Fibroblast of lung (primary cell): ENCODE measurements around the gene HIGD2B. TPM values are rescaled to one million over a fixed set of nuclear protein-coding genes. Genes with fewer than 3 reads are reported as not detected.

ENCODE experiments used
- DNase-seq, 2 donors: peaks; one replicate each; pipeline versions ENCODE4 v3.0.0 to v3.0.0-alpha.2; 2010; ENCODE audit warnings: low read depth in 2 of 2
- H2AFZ ChIP-seq: 2 replicates; pipeline ENCODE4 v1.5.1; 2012; ENCODE audit warnings: low read length, control low read depth, inconsistent platforms
- H3K27ac ChIP-seq: 2 replicates; pipeline ENCODE4 v1.5.1; 2011; ENCODE audit warnings: low read length, control low read depth; ENCODE audit not compliant: insufficient read depth
- H3K27me3 ChIP-seq: 2 replicates; pipeline ENCODE4 v1.5.1; 2011; ENCODE audit warnings: mild to moderate bottlenecking, low read length; ENCODE audit not compliant: control insufficient read depth, insufficient read depth
- H3K36me3 ChIP-seq: 2 replicates; pipeline ENCODE4 v1.5.1; 2011; ENCODE audit warnings: low read length; ENCODE audit not compliant: control insufficient read depth, insufficient read depth
- H3K4me1 ChIP-seq: 2 replicates; pipeline ENCODE4 v1.5.1; 2011; ENCODE audit warnings: low read length; ENCODE audit not compliant: control insufficient read depth, insufficient read depth; ENCODE audit errors: extremely low read depth
- H3K4me2 ChIP-seq: 2 replicates; pipeline ENCODE4 v1.5.1; 2011; ENCODE audit warnings: low read length, control low read depth; ENCODE audit not compliant: insufficient read depth; ENCODE audit errors: extremely low read depth
- H3K4me3 ChIP-seq, 4 experiments: fragments of 200-600 bp in 1 of 4; sonication (generic) in 1 of 4; replicated peaks in 1 of 4; 2 replicates each; pipeline ENCODE4 v1.5.1; 2011 to 2016; ENCODE audit warnings: low read length in 4 of 4, low read depth in 3 of 4, mild to moderate bottlenecking in 3 of 4, control low read depth in 2 of 4, inconsistent platforms in 1 of 4, mixed read lengths in 1 of 4; ENCODE audit not compliant: insufficient read depth in 1 of 4; ENCODE audit errors: control extremely low read depth in 1 of 4
- H3K79me2 ChIP-seq: 2 replicates; pipeline ENCODE4 v1.5.1; 2012; ENCODE audit warnings: mild to moderate bottlenecking, low read length, inconsistent platforms; ENCODE audit not compliant: control insufficient read depth, insufficient read depth
- H3K9ac ChIP-seq: 2 replicates; pipeline ENCODE4 v1.5.1; 2011; ENCODE audit warnings: mild to moderate bottlenecking, low read length, control low read depth; ENCODE audit not compliant: insufficient read depth
- H3K9me3 ChIP-seq: 2 replicates; pipeline ENCODE4 v1.5.1; 2012; ENCODE audit warnings: low read depth, low read length; ENCODE audit not compliant: control insufficient read depth, insufficient read depth
- H4K20me1 ChIP-seq: 2 replicates; pipeline ENCODE4 v1.5.1; 2011; ENCODE audit warnings: low read length; ENCODE audit not compliant: control insufficient read depth, insufficient read depth; ENCODE audit errors: extremely low read depth
- CTCF ChIP-seq, 2 donors: IDR thresholded peaks in 1 of 2; conservative IDR thresholded peaks in 1 of 2; 1 replicate in 1 of 2; 2 replicates in 1 of 2; pipeline ENCODE4 v1.5.1; 2011 to 2012; ENCODE audit warnings: low read length in 2 of 2, control low read depth in 1 of 2, inconsistent platforms in 1 of 2, low read depth in 1 of 2, mild to moderate bottlenecking in 1 of 2
- EZH2 ChIP-seq: IDR thresholded peaks from 2 replicates; pipeline ENCODE4 v1.5.1; 2012; ENCODE audit warnings: low read length, control low read depth, mild to moderate bottlenecking; ENCODE audit errors: missing control alignments
- polyA minus RNA-seq: library from RNA; depleted of rRNA, polyadenylated mRNA; stranded (reverse); fragments of >200 nt; gene quantifications from 2 replicates; pipeline ENCODE4 v1.2.3, GENCODE V29; 2011; ENCODE audit warnings: low replicate concordance
- polyA plus RNA-seq, 2 donors: library from polyadenylated mRNA; depleted of rRNA in 1 of 2; stranded (reverse) in 1 of 2; unstranded in 1 of 2; fragments of >200 nt; gene quantifications; 2 replicates each; pipeline ENCODE4 v1.2.1, GENCODE V29; 2011 to 2012; ENCODE audit warnings: missing spikeins in 1 of 2
- total RNA-seq: library from RNA; depleted of rRNA; stranded (reverse); fragments of >200 nt; gene quantifications from 2 replicates; pipeline ENCODE4 v1.2.1, GENCODE V29; 2014

HIGD2B gene
- total RNA-seq (0.26 TPM in 1 of 2 replicates, not detected in the other), polyA plus RNA-seq (not detected in 2 replicates), polyA minus RNA-seq (not detected in 2 replicates)
- polyA plus RNA-seq (2012) = not detected in 2 replicates

- no peaks in the 10 kb centered on the region for H3K9me3 ChIP-seq
- H3K79me2 ChIP-seq = peaks cover 2% of the 10 kb centered on the region
- H3K27me3 ChIP-seq = no peaks in the 10 kb centered on the region
- H3K4me3 ChIP-seq = peak within 1 kb of the TSS; percentile 42 to 93 (median 77)
- peak; percentile 83 to 87 for DNase-seq
- H3K4me2 ChIP-seq = peak within 1 kb of the TSS; percentile 88
- H3K27ac ChIP-seq = peak within 1 kb of the TSS; percentile 87
- H3K36me3 ChIP-seq = no peaks in the 10 kb centered on the region
- no peaks in the 10 kb centered on the region for H3K4me1 ChIP-seq
- H3K9ac ChIP-seq = peak within 1 kb of the TSS; percentile 84
- peak within 1 kb of the TSS; percentile 98 for H2AFZ ChIP-seq
- TF ChIP-seq CTCF (conservative IDR thresholded peaks at IDR 0.05 in 1 of 2, IDR thresholded peaks at IDR 0.05 in 1 of 2; ENCODE audit: low read depth in 1 of 2, low read length in 2 of 2) (no peak), EZH2 (no peak)
- H4K20me1 ChIP-seq = no peaks in the 10 kb centered on the region
Measured at GRCh38 chr15:72685925-72686794, at the start of gene HIGD2B, which contains the start of gene BBS4. TSS of gene HIGD2B (minus strand) at chr15:72686182. CDS start at chr15:72676374, 9,808 bp downstream. TSS of gene BBS4 (plus strand) at chr15:72686207. CDS start at chr15:72686228, 21 bp downstream.

- H3K9ac ChIP-seq = no peak overlapping the region
- H3K27me3 ChIP-seq = no peaks in the 10 kb centered on the region
- no peaks in the 10 kb centered on the region for H3K4me1 ChIP-seq
- no peak overlapping the region for H3K4me2 ChIP-seq
- TF ChIP-seq CTCF (conservative IDR thresholded peaks at IDR 0.05 in 1 of 2, IDR thresholded peaks at IDR 0.05 in 1 of 2; ENCODE audit: low read depth in 1 of 2, low read length in 2 of 2) (no peak), EZH2 (no peak)
- no peak for DNase-seq
- no peaks in the 10 kb centered on the region for H3K9me3 ChIP-seq
- peaks cover 5% of the 10 kb centered on the region for H3K36me3 ChIP-seq
- H2AFZ ChIP-seq = no peak overlapping the region
- H3K27ac ChIP-seq = no peak overlapping the region
- no peak overlapping the region for H3K4me3 ChIP-seq
- no peaks in the 10 kb centered on the region for H4K20me1 ChIP-seq
- no peaks in the 10 kb centered on the region for H3K79me2 ChIP-seq
Measured at GRCh38 chr15:72735111-72735510, 49.1 kb upstream of the HIGD2B start.

- no peak overlapping the region for H3K4me2 ChIP-seq
- no peaks in the 10 kb centered on the region for H3K9me3 ChIP-seq
- H3K4me3 ChIP-seq = no peak overlapping the region
- H3K36me3 ChIP-seq = peaks cover 5% of the 10 kb centered on the region
- no peak overlapping the region for H3K27ac ChIP-seq
- DNase-seq = no peak
- H4K20me1 ChIP-seq = no peaks in the 10 kb centered on the region
- H3K27me3 ChIP-seq = no peaks in the 10 kb centered on the region
- H2AFZ ChIP-seq = no peak overlapping the region
- H3K79me2 ChIP-seq = no peaks in the 10 kb centered on the region
- H3K4me1 ChIP-seq = no peaks in the 10 kb centered on the region
- no peak overlapping the region for H3K9ac ChIP-seq
- no peak for TF ChIP-seq CTCF (conservative IDR thresholded peaks at IDR 0.05 in 1 of 2, IDR thresholded peaks at IDR 0.05 in 1 of 2; ENCODE audit: low read depth in 1 of 2, low read length in 2 of 2)
- no peak for TF ChIP-seq EZH2
Measured at GRCh38 chr15:72733941-72734738, 48.2 kb upstream of the HIGD2B start.
